KOPT-K1 (cell line): ENCODE data around the gene NSF.

ENCODE experiments used
- H3K27ac ChIP-seq: fragments of 200-600 bp; sonication (generic); 2 replicates; pipeline ENCODE4 v1.5.1; 2016; ENCODE audit warnings: antibody characterized with exemption, mild to moderate bottlenecking, low read depth, low read length; ENCODE audit not compliant: poor library complexity, severe bottlenecking
- H3K36me3 ChIP-seq: fragments of 200-600 bp; sonication (generic); 2 replicates; pipeline ENCODE4 v1.5.1; 2017; ENCODE audit warnings: antibody characterized with exemption, mild to moderate bottlenecking, low read length, moderate library complexity; ENCODE audit not compliant: insufficient read depth
- H3K9me3 ChIP-seq: fragments of 200-600 bp; sonication (generic); 2 replicates; pipeline ENCODE4 v1.5.1; 2017; ENCODE audit warnings: antibody characterized with exemption, low read length, mild to moderate bottlenecking; ENCODE audit not compliant: insufficient read depth, poor library complexity, severe bottlenecking

The NSF gene

DNA sequence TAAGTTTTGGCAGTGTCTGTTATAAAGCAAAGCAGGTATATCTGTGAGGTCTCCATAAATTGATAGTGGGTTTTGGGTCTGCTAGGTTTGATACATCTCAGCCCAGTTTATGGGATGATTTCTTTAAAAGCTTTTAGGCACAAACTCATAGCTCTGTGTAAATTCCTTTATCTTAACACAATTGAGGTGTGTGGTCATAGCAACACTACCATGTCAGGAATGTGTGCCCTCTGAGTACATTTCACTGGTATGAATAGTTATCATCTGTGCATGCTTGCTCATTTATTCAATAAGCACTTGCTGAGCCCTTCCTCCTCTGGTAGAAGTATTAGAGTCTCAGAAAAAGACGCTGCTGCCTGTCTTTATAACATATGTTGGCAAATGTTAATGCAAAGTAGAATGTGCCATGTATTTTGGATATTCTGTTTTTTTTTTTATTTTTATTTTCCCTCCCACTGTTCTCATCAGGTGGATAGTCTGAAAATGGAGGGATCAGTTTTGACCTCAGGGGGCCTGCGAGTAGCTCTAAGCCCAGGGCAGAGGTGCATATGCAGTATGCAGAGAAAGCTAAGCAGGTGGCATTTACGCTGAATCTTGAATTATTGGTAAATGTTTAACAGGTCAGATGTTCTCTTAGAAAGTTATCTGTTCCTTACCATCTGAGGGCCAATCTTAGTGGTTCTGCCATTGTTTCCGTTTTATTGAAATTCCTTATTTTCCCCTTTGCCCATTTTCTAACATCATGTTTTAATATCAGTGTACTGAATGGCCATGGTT lies 137.3 kb downstream of the NSF start:
- Histone ChIP-seq H3K36me3 (peaks cover 59% of the 10 kb centered on the region), H3K27ac (no peak overlapping the region), H3K9me3 (no peaks in the 10 kb centered on the region)

DNA sequence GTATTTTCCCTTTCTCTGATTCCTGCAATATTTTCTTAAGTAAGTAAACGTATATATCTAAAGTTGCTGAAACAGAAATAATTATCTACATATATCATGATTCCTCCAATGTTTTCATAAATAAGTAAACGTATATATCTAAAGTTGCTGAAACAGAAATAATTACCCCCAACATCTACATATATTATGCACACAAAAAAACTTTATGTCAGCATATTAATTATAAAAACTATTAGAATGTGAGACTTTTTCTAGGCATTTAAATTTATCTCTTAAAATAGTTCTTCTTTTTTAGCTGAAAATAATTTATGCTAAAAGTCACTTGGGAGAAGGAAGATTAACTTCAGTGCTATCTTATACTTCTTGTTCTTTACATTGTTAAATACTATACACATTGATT lies 139.6 kb downstream of the NSF start:
- no peaks in the 10 kb centered on the region for H3K9me3 ChIP-seq
- no peak overlapping the region for H3K27ac ChIP-seq
- peaks cover 65% of the 10 kb centered on the region for H3K36me3 ChIP-seq

DNA sequence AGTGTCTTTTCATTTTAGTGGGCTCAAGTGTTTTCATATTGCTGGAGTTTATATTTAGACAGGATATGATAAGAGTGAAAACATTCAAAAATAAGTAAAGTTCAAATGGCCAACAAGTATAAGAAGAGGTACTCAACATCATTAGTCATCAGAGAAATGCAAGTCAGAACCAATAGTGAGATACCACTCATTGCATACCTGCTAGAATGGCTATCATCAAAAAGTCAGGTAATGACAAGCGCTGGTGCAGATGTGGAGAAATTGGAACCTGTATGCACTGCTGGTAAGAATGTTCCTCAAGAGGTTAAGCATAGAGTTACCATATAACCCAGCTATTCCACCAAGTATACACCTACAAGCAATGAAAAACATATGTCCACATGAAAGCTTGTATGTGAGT lies 140.2 kb downstream of the NSF start:
- Histone ChIP-seq H3K9me3 (no peaks in the 10 kb centered on the region), H3K36me3 (peaks cover 66% of the 10 kb centered on the region), H3K27ac (no peak overlapping the region)

DNA sequence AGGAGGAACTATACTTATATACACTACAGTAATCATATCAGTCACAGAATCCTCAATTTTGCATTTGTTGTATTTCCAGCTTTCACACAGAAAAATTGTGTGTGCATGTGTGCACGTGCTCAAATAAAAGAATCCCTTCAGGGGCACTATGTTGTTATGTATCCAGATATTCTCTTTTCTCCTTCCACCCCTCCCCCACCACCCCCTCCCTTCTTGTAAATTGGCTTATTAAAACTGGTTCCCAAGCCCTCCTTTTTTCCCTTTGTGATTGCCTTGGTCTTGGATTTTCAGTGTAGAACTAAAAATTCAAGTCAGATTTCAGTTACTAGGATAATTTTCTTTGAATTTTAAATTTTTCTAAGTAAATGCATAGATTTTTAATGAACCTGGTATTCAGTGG lies 141.7 kb downstream of the NSF start:
- Histone ChIP-seq H3K9me3 (no peaks in the 10 kb centered on the region), H3K36me3 (peaks cover 61% of the 10 kb centered on the region), H3K27ac (no peak overlapping the region)

- H3K27ac ChIP-seq, result no peak overlapping the region
- no peaks in the 10 kb centered on the region for H3K9me3 ChIP-seq
- H3K36me3 ChIP-seq, result peaks cover 54% of the 10 kb centered on the region
Measured at GRCh38 chr17:46732754-46733398, 142.4 kb downstream of the NSF start.

GRCh38 chr17:46733837-46734475 lies 143.5 kb downstream of the NSF start:
- Histone ChIP-seq H3K9me3 (no peaks in the 10 kb centered on the region), H3K36me3 (peaks cover 50% of the 10 kb centered on the region), H3K27ac (no peak overlapping the region)

- Histone ChIP-seq H3K9me3 (no peaks in the 10 kb centered on the region), H3K27ac (no peak overlapping the region), H3K36me3 (peaks cover 30% of the 10 kb centered on the region)
Measured at GRCh38 chr17:46736100-46736499, 145.6 kb downstream of the NSF start.

GRCh38 chr17:46737326-46737725 lies 146.9 kb downstream of the NSF start:
- Histone ChIP-seq H3K9me3 (no peaks in the 10 kb centered on the region), H3K36me3 (peaks cover 28% of the 10 kb centered on the region), H3K27ac (no peak overlapping the region)

DNA sequence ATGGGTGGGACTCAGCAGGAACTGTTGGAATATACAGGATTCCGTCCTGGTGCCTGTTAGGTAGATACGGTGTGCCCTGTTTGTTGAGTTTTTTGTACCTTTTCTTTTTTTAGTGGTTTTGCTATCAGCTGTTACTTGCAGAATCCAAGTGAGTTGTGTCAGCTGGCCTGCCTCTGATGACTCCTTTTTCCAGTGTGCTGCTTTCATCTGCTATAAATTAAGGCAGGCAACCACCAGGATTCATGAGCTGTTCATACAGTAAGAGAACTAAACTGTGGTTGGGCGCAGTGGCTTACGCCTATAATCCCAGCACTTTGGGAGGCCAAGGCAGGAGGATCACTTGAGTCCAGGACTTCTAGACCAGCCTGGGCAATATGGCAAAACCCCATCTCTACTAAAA lies 148.1 kb downstream of the NSF start:
- Histone ChIP-seq H3K27ac (no peak overlapping the region), H3K36me3 (peaks cover 28% of the 10 kb centered on the region), H3K9me3 (no peaks in the 10 kb centered on the region)

- no peak overlapping the region for H3K27ac ChIP-seq
- no peaks in the 10 kb centered on the region for H3K9me3 ChIP-seq
- peaks cover 29% of the 10 kb centered on the region for H3K36me3 ChIP-seq
Measured at GRCh38 chr17:46739982-46740381, 149.5 kb downstream of the NSF start.

DNA sequence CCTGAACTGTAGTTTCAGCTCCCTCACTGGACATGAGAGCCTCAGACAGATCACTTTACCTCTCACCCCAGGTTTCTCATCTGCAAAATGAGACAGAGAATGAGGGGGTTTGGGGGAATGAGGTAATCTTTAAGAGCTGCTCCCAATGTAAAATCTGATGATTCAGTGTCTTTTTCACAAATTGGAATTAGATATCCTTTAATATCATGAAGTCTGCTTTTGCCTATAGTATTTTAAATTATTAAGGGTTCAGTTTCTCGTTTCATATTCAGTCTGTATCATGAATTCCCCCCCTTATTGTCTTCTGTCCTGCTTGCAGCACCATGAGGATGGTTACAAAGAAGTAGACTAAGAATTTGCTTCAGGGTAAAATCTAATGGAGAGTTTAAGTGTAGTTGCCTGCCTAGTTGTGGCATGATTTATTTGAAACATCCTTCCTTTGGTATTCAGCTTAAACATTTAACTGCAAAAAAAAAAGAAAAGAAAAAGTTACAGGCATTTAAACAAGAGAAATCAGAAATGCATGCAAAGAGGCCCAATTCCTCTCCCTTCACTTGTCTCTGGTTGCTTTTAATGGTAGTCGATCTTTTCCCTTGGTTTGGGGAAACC lies 150.8 kb downstream of the NSF start:
- no peak overlapping the region for H3K27ac ChIP-seq

DNA sequence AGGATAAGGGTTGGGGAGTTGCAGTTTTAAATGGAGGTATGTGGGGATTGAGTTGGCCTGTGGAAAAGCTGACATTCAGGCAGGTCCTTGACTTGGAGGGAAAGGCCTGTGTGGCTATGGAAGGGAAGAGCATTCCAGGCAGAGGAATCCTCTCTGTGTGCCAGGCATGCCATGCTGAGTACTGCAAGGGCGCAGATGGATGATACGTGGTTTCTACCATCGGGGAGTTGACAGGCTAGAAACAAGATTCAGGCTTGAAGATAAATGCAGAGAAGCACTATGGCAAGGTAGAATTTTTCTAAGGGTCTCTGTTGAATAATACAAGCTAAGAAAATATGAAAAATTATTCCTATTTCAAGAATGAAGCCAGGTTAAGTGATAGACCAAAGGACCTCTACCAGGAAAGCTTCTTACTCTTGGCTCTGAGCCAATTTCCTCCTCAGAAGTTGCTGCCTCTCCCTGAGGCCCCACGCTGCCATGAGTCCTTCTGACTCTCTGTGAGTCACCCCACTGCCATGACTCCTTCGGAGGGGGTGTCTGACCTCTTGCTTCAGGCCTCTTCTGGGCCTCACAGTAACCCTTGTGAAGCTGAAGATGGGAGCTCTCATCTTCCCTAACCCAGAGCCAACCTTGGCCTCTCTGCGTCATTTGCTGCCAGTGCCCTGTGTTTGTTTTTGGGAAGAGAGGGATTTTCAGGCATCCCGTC lies 152.2 kb downstream of the NSF start:
- Histone ChIP-seq H3K27ac (no peak overlapping the region), H3K9me3 (no peaks in the 10 kb centered on the region), H3K36me3 (peaks cover 21% of the 10 kb centered on the region)

More for the DNA sequence above, 150.8 kb downstream of the NSF start:
- Histone ChIP-seq H3K9me3 (no peaks in the 10 kb centered on the region), H3K36me3 (peaks cover 22% of the 10 kb centered on the region)

- Histone ChIP-seq H3K36me3 (peaks cover 17% of the 10 kb centered on the region), H3K27ac (no peak overlapping the region), H3K9me3 (no peaks in the 10 kb centered on the region)
Measured at GRCh38 chr17:46744441-46744840, 154.0 kb downstream of the NSF start.

DNA sequence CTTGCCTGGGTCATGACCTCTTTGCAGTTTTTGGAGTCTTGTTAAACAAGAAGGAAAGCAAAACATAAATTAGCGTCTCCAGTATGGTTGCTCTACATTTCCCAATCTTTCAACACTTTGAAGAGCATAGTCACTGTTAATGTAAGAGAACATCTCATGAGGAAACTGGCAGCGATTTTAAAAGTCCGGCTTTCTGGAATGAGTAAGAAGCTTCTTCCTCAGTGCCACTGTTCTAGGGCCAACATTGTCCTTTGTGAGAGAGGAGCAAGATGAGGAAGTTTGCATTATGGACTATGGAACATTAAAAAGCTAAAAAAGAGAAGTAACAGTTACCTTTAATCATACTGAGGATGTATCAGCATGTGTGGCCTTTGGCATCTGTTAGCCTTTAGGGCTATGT lies 154.9 kb downstream of the NSF start:
- H3K27ac ChIP-seq, result no peak overlapping the region
- H3K9me3 ChIP-seq, result no peaks in the 10 kb centered on the region
- H3K36me3 ChIP-seq, result peaks cover 26% of the 10 kb centered on the region

- no peaks in the 10 kb centered on the region for H3K9me3 ChIP-seq
- H3K27ac ChIP-seq, result no peak overlapping the region
- peaks cover 67% of the 10 kb centered on the region for H3K36me3 ChIP-seq
Measured at GRCh38 chr17:46751425-46751824, 161.0 kb downstream of the NSF start.
